NT2/D1 (cell line): Measurements from ENCODE around the gene DIAPH1.

Experiments used
- SUZ12 ChIP-seq: IDR thresholded peaks from 2 replicates; pipeline ENCODE4 v1.6.1; 2011; ENCODE audit not compliant: insufficient read length, insufficient read depth; ENCODE audit errors: extremely low read depth
- YY1 ChIP-seq: IDR thresholded peaks from 2 replicates; pipeline ENCODE4 v1.6.1; 2011; ENCODE audit not compliant: insufficient read length, insufficient read depth
- ZNF274 ChIP-seq: IDR thresholded peaks from 2 replicates; pipeline ENCODE4 v1.6.1; 2011; ENCODE audit warnings: mild to moderate bottlenecking, low read depth, low read length

DNA sequence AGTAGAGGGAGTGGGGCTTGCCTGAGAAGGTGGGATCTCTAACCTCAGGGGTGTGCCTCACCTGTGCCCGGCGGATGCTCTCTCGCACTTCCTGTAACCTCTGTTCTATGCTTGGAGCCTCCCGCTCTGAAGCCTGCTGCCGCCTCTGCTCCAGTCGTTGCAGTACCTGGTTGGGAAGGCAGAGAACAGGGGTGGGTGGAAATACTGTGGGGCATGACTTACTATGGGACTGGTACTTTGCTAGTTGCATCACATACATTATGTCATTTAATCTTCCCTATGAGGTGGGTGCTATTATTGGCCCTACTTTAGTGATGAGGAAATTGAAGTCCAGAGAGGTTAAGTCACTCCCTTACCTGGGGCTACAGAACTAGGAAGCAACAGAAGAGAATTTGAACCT lies 27.2 kb upstream of the DIAPH1 start:
- TF ChIP-seq YY1 (no peak), ZNF274 (no peak), SUZ12 (no peak)
